HCT116 (cell line): Measurements from ENCODE around the gene KRT7. TPM values are rescaled to one million over a fixed set of nuclear protein-coding genes. Genes with fewer than 3 reads are reported as not detected.
"Not testable (repeated sequence)": the region's sequence is repeated elsewhere in the genome, so short reads cannot be mapped to it uniquely, and the experiment has no call there.

Experiments used
- ATAC-seq: fragments of 200-7000 bp; cut with Tn5 transposase; 2 replicates; pipeline ENCODE4 v1.9.1; 2020; ENCODE audit warnings: mild to moderate bottlenecking, moderate library complexity
- BruUV-seq: library from RNA; stranded (reverse); fragments of 400-500 nt; replicated peaks from 2 replicates; lab custom pipeline; 2021; lab: Mats Ljungman, UMichigan
- CTCF ChIA-PET: fragments of 300-600 bp; sonication (Branson Sonifier 250); formaldehyde crosslinking; loops from one replicate; lab custom pipeline; 2021; ENCODE audit warnings: antibody characterized with exemption; lab: Charles Lee
- POLR2A ChIA-PET: fragments of 300-600, 350-600 bp; sonication (Branson Sonifier 250); formaldehyde crosslinking; loops from one replicate; lab custom pipeline; 2021; ENCODE audit warnings: antibody characterized with exemption; lab: Charles Lee
- RAD21 ChIA-PET, 2 experiments: fragments of 300-600 bp; sonication (Branson Sonifier 250); formaldehyde crosslinking; loops; one replicate each; lab custom pipeline; 2023; ENCODE audit warnings: low total read pairs in 2 of 2; ENCODE audit not compliant: uncharacterized antibody in 2 of 2, unreplicated experiment in 2 of 2, low non-redundant PET in 1 of 2; lab: Charles Lee
- DNase-seq: peaks from one replicate; pipeline ENCODE4 v3.0.0-alpha.2; 2010; ENCODE audit warnings: low read depth, low spot score
- H2AFZ ChIP-seq: fragments of 200-600 bp; shearing (Covaris generic), sonication (generic); 2 replicates; pipeline ENCODE4 v1.6.1; 2017; ENCODE audit warnings: low read depth, mixed run types, mixed read lengths, antibody characterized with exemption, low read length; ENCODE audit not compliant: poor library complexity, severe bottlenecking
- H3K27ac ChIP-seq: 2 replicates; pipeline ENCODE4 v1.5.1; 2012; ENCODE audit warnings: low read depth, low read length
- H3K27me3 ChIP-seq: fragments of 200-600 bp; sonication (generic); 2 replicates; pipeline ENCODE4 v1.6.1; 2016; ENCODE audit warnings: mixed run types, low read length, mixed read lengths; ENCODE audit not compliant: insufficient read depth
- H3K36me3 ChIP-seq, 2 experiments: fragments of 200-500 bp in 1 of 2; fragments of 200-600 bp in 1 of 2; sonication (Bioruptor generic) in 1 of 2; sonication (generic) in 1 of 2; 2 replicates each; pipeline versions ENCODE4 v1.5.1 to v1.6.1; 2014 to 2016; ENCODE audit warnings: low read length in 2 of 2, inconsistent platforms in 1 of 2, mixed read lengths in 1 of 2, mixed run types in 1 of 2; ENCODE audit not compliant: insufficient read depth in 2 of 2, control insufficient read depth in 1 of 2
- H3K4me1 ChIP-seq, 2 experiments: fragments of 200-600 bp in 1 of 2; sonication (generic) in 1 of 2; 2 replicates each; pipeline versions ENCODE4 v1.5.1 to v1.6.1; 2012 to 2017; ENCODE audit warnings: low read length in 2 of 2, inconsistent platforms in 1 of 2, mild to moderate bottlenecking in 1 of 2, mixed read lengths in 1 of 2, mixed run types in 1 of 2, moderate library complexity in 1 of 2; ENCODE audit not compliant: insufficient read depth in 2 of 2, control insufficient read depth in 1 of 2
- H3K4me2 ChIP-seq: fragments of 200-600 bp; sonication (generic); 2 replicates; pipeline ENCODE4 v1.6.1; 2017; ENCODE audit warnings: mixed run types, low read length, mixed read lengths
- H3K4me3 ChIP-seq, 2 experiments: fragments of 200-600 bp in 1 of 2; sonication (generic) in 1 of 2; replicated peaks in 1 of 2; 2 replicates each; pipeline ENCODE4 v1.5.1; 2011 to 2016; ENCODE audit warnings: low read length in 2 of 2, control low read depth in 1 of 2, low read depth in 1 of 2, mild to moderate bottlenecking in 1 of 2, mixed read lengths in 1 of 2, mixed run types in 1 of 2
- H3K79me2 ChIP-seq: fragments of 200-600 bp; sonication (generic); 2 replicates; pipeline ENCODE4 v1.6.1; 2017; ENCODE audit warnings: mild to moderate bottlenecking, mixed run types, low read length, moderate library complexity, mixed read lengths; ENCODE audit not compliant: insufficient read depth
- H3K9ac ChIP-seq: fragments of 200-600 bp; sonication (generic); 2 replicates; pipeline ENCODE4 v1.6.1; 2016; ENCODE audit warnings: low read length, mixed read lengths
- H3K9me2 ChIP-seq: fragments of 200-600 bp; sonication (generic), shearing (Covaris generic); 2 replicates; pipeline ENCODE4 v1.6.1; 2017; ENCODE audit warnings: mixed run types, mild to moderate bottlenecking, moderate library complexity; ENCODE audit not compliant: insufficient read depth
- H3K9me3 ChIP-seq, 2 experiments: fragments of 200-500 bp in 1 of 2; fragments of 200-600 bp in 1 of 2; sonication (Bioruptor generic) in 1 of 2; sonication (generic) in 1 of 2; 2 replicates each; pipeline ENCODE4 v1.6.1; 2014 to 2017; ENCODE audit warnings: low read length in 2 of 2, mixed read lengths in 2 of 2, inconsistent platforms in 1 of 2, low read depth in 1 of 2, mild to moderate bottlenecking in 1 of 2, mixed run types in 1 of 2, moderate library complexity in 1 of 2; ENCODE audit not compliant: control insufficient read depth in 1 of 2, insufficient read depth in 1 of 2
- H4K20me1 ChIP-seq: fragments of 200-600 bp; sonication (generic), shearing (Covaris generic); 2 replicates; pipeline ENCODE4 v1.6.1; 2017; ENCODE audit warnings: mixed run types, mild to moderate bottlenecking, moderate library complexity; ENCODE audit not compliant: insufficient read depth
- ATF3 ChIP-seq: IDR thresholded peaks from 2 replicates; pipeline ENCODE4 v1.6.1; 2012
- CTCF ChIP-seq, 3 experiments: fragments of 200-600 bp in 1 of 3; sonication (generic) in 1 of 3; IDR thresholded peaks in 2 of 3; conservative IDR thresholded peaks in 1 of 3; 2 replicates each; pipeline ENCODE4 v1.5.1; 2012 to 2017; ENCODE audit warnings: low read depth in 2 of 3, low read length in 2 of 3, antibody characterized with exemption in 1 of 3, borderline replicate concordance in 1 of 3, control low read depth in 1 of 3, mild to moderate bottlenecking in 1 of 3, mixed read lengths in 1 of 3, mixed run types in 1 of 3, moderate library complexity in 1 of 3; ENCODE audit not compliant: insufficient read depth in 1 of 3
- ZBTB33 ChIP-seq: IDR thresholded peaks from 2 replicates; pipeline ENCODE4 v1.6.1; 2011; ENCODE audit warnings: mild to moderate bottlenecking, low read length, moderate library complexity; ENCODE audit not compliant: insufficient replicate concordance; ENCODE audit errors: extremely low read depth
- intact Hi-C: fragments of 100-400 bp; cut with micrococcal nuclease; formaldehyde crosslinking; loops from 2 replicates; pipeline ENCODE4 v1.10.0; 2022
- total RNA-seq: library from RNA; stranded (reverse); gene quantifications from one replicate; pipeline ENCODE4 v1.2.1, GENCODE V29; 2021; ENCODE audit not compliant: unreplicated experiment

KRT7 gene
- total RNA-seq, 1 experiment from 2014 or later, result 72.6 TPM

- TF ChIP-seq ZBTB33 (no peak), ATF3 (no peak)
- TF ChIP-seq, all 23 proteins: peak for 0
Measured at GRCh38 chr12:52251367-52252051, 18.5 kb downstream of the KRT7 start (continued).

GRCh38 chr12:52252175-52252615, 19.2 kb downstream of the KRT7 start:
- not testable (repeated sequence) for BruUV-seq, H3K27me3 ChIP-seq

More at GRCh38 chr12:52252175-52252615, 19.2 kb downstream of the KRT7 start:
- peaks cover 23 to 37% of the 10 kb centered on the region in 2 experiments for H3K4me1 ChIP-seq
- H3K9ac ChIP-seq, H4K20me1 ChIP-seq, intact Hi-C loops, H3K27ac ChIP-seq, H3K4me2 ChIP-seq, H3K9me3 ChIP-seq, H3K79me2 ChIP-seq, DNase-seq, RAD21 ChIA-PET, H3K9me2 ChIP-seq, H3K36me3 ChIP-seq, H2AFZ ChIP-seq, H3K4me3 ChIP-seq: not testable (repeated sequence)
- peak; percentile 57; the same call in 1 of the 2 replicates for ATAC-seq
- POLR2A ChIA-PET, result interaction anchor here (0.7 to 1.3 kb wide), 2 partner anchors 27 to 31 kb away, joined by 6 read pairs; no protein-coding TSS in a partner anchor
- TF ChIP-seq CTCF (IDR thresholded peaks at IDR 0.05 in 2 of 3, conservative IDR thresholded peaks at IDR 0.05 in 1 of 3; ENCODE audit: borderline replicate concordance in 1 of 3, insufficient read depth in 1 of 3, low read depth in 2 of 3, low read length in 2 of 3), result peak in 2 of 3 experiments; percentile 50 to 58; a peak in 4 of 6 replicates
- CTCF ChIA-PET, result interaction anchor here (0.6 to 1.9 kb wide), 11 partner anchors 9 to 81 kb away, joined by 3 to 9 read pairs (median 3); partner anchors contain the start of gene KRT86
